Upper lobe of left lung (tissue), 6 donors: ENCODE results near the gene KAZN. TPM values are rescaled to one million over a fixed set of nuclear protein-coding genes. Genes with fewer than 3 reads are reported as not detected.

Experiments
- ATAC-seq, 2 donors: fragments of 200-7000 bp; cut with Tn5 transposase; one replicate each; pipeline ENCODE4 v1.9.1; 2022; ENCODE audit warnings: mild to moderate bottlenecking in 2 of 2, moderate library complexity in 2 of 2; ENCODE audit not compliant: low FRiP score in 2 of 2
- DNase-seq, 2 donors: peaks; one replicate each; pipeline ENCODE4 v3.0.0-alpha.2; 2019 to 2020
- H3K27ac ChIP-seq, 4 donors: fragments of 200-600 bp; sonication (generic); one replicate each; pipeline ENCODE4 v1.5.1; 2016 to 2019
- H3K27me3 ChIP-seq, 4 donors: fragments of 200-600 bp; sonication (generic); one replicate each; pipeline ENCODE4 v1.5.1; 2017 to 2019
- H3K36me3 ChIP-seq, 4 donors: fragments of 200-600 bp; sonication (generic); one replicate each; pipeline ENCODE4 v1.5.1; 2016 to 2019
- H3K4me1 ChIP-seq, 4 donors: fragments of 200-600 bp; sonication (generic); one replicate each; pipeline ENCODE4 v1.5.1; 2018 to 2019
- H3K4me3 ChIP-seq, 4 donors: fragments of 200-600 bp; sonication (generic); one replicate each; pipeline ENCODE4 v1.5.1; 2017 to 2019; ENCODE audit warnings: mild to moderate bottlenecking in 2 of 4, moderate library complexity in 1 of 4
- H3K9me3 ChIP-seq, 4 donors: fragments of 200-600 bp; sonication (generic); one replicate each; pipeline ENCODE4 v1.5.1; 2018 to 2019
- EP300 ChIP-seq, 4 donors: sonication (generic); formaldehyde crosslinking; IDR thresholded peaks; one replicate each; pipeline ENCODE4 v1.5.1; 2017; ENCODE audit warnings: antibody characterized with exemption in 4 of 4, control low read depth in 2 of 4
- POLR2A ChIP-seq, 4 donors: fragments of 450-650 bp; IDR thresholded peaks; one replicate each; pipeline ENCODE4 v1.5.1; 2016 to 2017; ENCODE audit warnings: antibody characterized with exemption in 4 of 4, mild to moderate bottlenecking in 2 of 4
- POLR2AphosphoS5 ChIP-seq, 2 donors: sonication (generic); formaldehyde crosslinking; IDR thresholded peaks; one replicate each; pipeline ENCODE4 v1.5.1; 2017; ENCODE audit warnings: antibody characterized with exemption in 2 of 2
- WGBS, 2 donors: methylation state at CpG; one replicate each; pipeline ENCODE4 v1.1.5; 2017 to 2018; 5-methylcytosine and 5-hydroxymethylcytosine counted together
- total RNA-seq, 6 donors: library from RNA; depleted of rRNA in 4 of 6; stranded (reverse); fragments of >200 nt in 4 of 6; gene quantifications; one replicate each; pipeline versions ENCODE4 v1.1.0 to v1.2.1, GENCODE V29; 2016 to 2021
- TF ChIP-seq, protein P1 (sequence below), 6 experiments: fragments of 450-650 bp in 4 of 6; fragments of 200-600 bp in 2 of 6; sonication (generic) in 2 of 6; IDR thresholded peaks; one replicate each; pipeline ENCODE4 v1.5.1; 2016 to 2019; ENCODE audit warnings: antibody characterized with exemption in 6 of 6
- donor health status: DM: no; HTN: no; CAD: no; lungs with moderate emphysema.
- donor health status: DM: no; HTN: yes; CAD: no; lungs with severe emphysema.

Gene KAZN
- total RNA-seq, 6 donors from 2014 or later, result 11.5 to 30.0 (median 17.6) TPM

DNA sequence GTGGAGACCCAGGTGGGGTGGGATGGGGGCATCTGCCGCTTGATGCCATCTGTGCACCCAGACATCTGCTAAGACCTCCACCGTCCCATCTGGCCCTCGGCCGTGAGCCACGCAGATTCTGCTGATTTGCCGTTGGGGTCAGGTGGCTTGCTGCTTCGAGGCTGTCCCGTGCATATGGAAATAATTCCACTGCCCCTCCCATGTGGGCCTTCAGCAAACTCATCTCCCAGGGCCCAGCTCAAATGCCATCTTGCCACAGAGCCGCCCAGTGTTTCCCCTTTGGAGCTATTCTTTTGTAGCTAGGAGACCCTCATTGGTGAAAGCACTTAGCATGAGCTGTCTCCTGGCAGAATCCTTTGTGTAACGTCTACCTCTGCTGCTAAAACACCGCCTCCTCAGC lies 99.8 kb downstream of the KAZN start:
- no peaks in the 10 kb centered on the region for H3K9me3 ChIP-seq
- peak in 1 of 2 donors; percentile 45 for DNase-seq
- WGBS, 2 donors, result 89 to 91% methylated on average over 10 to 11 of the region's 11 CpGs

DNA sequence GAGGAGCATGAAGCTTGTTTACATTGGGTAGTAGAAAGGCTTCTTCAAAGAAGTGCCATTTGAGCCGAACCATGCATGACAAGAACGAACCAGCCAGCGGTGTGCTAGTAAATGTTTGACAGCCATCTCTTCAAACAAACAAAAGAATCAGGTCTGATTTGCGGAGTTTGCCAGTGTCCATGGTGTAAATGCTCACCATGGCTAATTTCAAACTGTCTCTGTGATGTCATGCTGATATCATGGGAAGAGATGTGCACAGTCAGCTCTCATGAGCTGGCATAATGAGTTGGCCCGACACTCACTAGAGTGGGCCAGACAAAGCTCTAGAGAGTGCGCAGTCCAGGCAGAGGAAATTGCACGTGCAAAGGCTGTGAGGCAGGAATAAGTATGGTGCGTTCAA lies 101.1 kb downstream of the KAZN start:
- H3K4me3 ChIP-seq, result no peak overlapping the region
- WGBS, 2 donors, result 67 to 76% methylated on average over 8 of the region's 8 CpGs
- ATAC-seq (no peak), DNase-seq (no peak)
- TF ChIP-seq POLR2A (IDR thresholded peaks at IDR 0.05) (no peak), POLR2AphosphoS5 (IDR thresholded peaks at IDR 0.05) (no peak), EP300 (IDR thresholded peaks at IDR 0.05) (no peak)
- TF ChIP-seq, protein P1, sequence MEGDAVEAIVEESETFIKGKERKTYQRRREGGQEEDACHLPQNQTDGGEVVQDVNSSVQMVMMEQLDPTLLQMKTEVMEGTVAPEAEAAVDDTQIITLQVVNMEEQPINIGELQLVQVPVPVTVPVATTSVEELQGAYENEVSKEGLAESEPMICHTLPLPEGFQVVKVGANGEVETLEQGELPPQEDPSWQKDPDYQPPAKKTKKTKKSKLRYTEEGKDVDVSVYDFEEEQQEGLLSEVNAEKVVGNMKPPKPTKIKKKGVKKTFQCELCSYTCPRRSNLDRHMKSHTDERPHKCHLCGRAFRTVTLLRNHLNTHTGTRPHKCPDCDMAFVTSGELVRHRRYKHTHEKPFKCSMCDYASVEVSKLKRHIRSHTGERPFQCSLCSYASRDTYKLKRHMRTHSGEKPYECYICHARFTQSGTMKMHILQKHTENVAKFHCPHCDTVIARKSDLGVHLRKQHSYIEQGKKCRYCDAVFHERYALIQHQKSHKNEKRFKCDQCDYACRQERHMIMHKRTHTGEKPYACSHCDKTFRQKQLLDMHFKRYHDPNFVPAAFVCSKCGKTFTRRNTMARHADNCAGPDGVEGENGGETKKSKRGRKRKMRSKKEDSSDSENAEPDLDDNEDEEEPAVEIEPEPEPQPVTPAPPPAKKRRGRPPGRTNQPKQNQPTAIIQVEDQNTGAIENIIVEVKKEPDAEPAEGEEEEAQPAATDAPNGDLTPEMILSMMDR (IDR thresholded peaks at IDR 0.05), result no peak
- no peaks in the 10 kb centered on the region for H3K4me1 ChIP-seq
- no peaks in the 10 kb centered on the region for H3K27me3 ChIP-seq
- no peaks in the 10 kb centered on the region for H3K36me3 ChIP-seq
- no peak overlapping the region for H3K27ac ChIP-seq
- no peaks in the 10 kb centered on the region for H3K9me3 ChIP-seq

More for the DNA sequence above, 99.8 kb downstream of the KAZN start:
- Histone ChIP-seq H3K4me1 (no peaks in the 10 kb centered on the region), H3K27me3 (no peaks in the 10 kb centered on the region), H3K36me3 (no peaks in the 10 kb centered on the region), H3K27ac (no peak overlapping the region), H3K4me3 (no peak overlapping the region)
- TF ChIP-seq POLR2A (IDR thresholded peaks at IDR 0.05), result no peak
- TF ChIP-seq, protein P1 (IDR thresholded peaks at IDR 0.05), result no peak
- no peak for TF ChIP-seq EP300 (IDR thresholded peaks at IDR 0.05)
- TF ChIP-seq POLR2AphosphoS5 (IDR thresholded peaks at IDR 0.05), result no peak
- ATAC-seq, result no peak

DNA sequence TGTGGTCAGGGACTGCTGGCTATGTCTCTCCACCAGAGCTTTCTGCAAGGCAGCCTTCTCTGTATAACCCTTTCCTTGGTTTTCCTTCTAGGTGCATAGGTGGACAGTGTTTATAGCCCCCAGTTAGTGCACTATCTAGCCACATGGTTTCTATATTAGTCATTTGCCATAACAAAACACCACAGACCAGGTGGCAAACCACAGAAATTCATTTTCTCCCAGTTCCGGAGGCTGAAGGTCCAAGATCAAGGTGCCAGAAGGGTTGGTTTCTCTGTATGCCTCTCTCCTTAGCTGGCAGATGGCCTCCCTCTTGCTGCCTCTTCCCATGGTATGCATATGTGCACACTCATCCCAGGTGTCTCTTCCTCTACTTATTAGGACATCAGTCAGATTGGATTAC lies 106.4 kb downstream of the KAZN start:
- ATAC-seq, result no peak
- WGBS, 2 donors, result 71 to 85% methylated on average over 1 of the region's 1 CpG
- no peak overlapping the region for H3K4me3 ChIP-seq
- H3K27me3 ChIP-seq, result no peaks in the 10 kb centered on the region
- TF ChIP-seq, protein P1 (IDR thresholded peaks at IDR 0.05), result no peak
- TF ChIP-seq POLR2A (IDR thresholded peaks at IDR 0.05), result no peak
- no peak for TF ChIP-seq POLR2AphosphoS5 (IDR thresholded peaks at IDR 0.05)
- H3K9me3 ChIP-seq, result no peaks in the 10 kb centered on the region
- no peak overlapping the region for H3K27ac ChIP-seq
- DNase-seq, result no peak
- no peaks in the 10 kb centered on the region for H3K36me3 ChIP-seq
- no peaks in the 10 kb centered on the region for H3K4me1 ChIP-seq

GRCh38 chr1:14705824-14706223 lies 107.3 kb downstream of the KAZN start:
- H3K4me3 ChIP-seq, result no peak overlapping the region
- 84 to 85% methylated on average over 5 of the region's 5 CpGs for WGBS, 2 donors
- DNase-seq, result no peak
- no peaks in the 10 kb centered on the region for H3K27me3 ChIP-seq
- TF ChIP-seq, protein P1 (IDR thresholded peaks at IDR 0.05), result no peak
- TF ChIP-seq EP300 (IDR thresholded peaks at IDR 0.05) (no peak), POLR2A (IDR thresholded peaks at IDR 0.05) (no peak), POLR2AphosphoS5 (IDR thresholded peaks at IDR 0.05) (no peak)
- no peak overlapping the region for H3K27ac ChIP-seq
- no peaks in the 10 kb centered on the region for H3K9me3 ChIP-seq
- no peaks in the 10 kb centered on the region for H3K36me3 ChIP-seq
- no peak for ATAC-seq
- H3K4me1 ChIP-seq, result no peaks in the 10 kb centered on the region

GRCh38 chr1:14706631-14707030 lies 108.1 kb downstream of the KAZN start:
- Histone ChIP-seq H3K36me3 (no peaks in the 10 kb centered on the region), H3K4me1 (no peaks in the 10 kb centered on the region), H3K27me3 (no peaks in the 10 kb centered on the region), H3K9me3 (no peaks in the 10 kb centered on the region), H3K27ac (no peak overlapping the region), H3K4me3 (no peak overlapping the region)
- DNase-seq (no peak), ATAC-seq (no peak)
- WGBS, 2 donors, result 40 to 69% methylated on average over 5 of the region's 5 CpGs
- TF ChIP-seq EP300 (IDR thresholded peaks at IDR 0.05) (no peak), POLR2AphosphoS5 (IDR thresholded peaks at IDR 0.05) (no peak), POLR2A (IDR thresholded peaks at IDR 0.05) (no peak)
- TF ChIP-seq, protein P1 (IDR thresholded peaks at IDR 0.05), result no peak
